SK-N-SH (cell line): ENCODE results near the gene APH1A. TPM values are rescaled to one million over a fixed set of nuclear protein-coding genes. Genes with fewer than 3 reads are reported as not detected.
"Not testable (repeated sequence)": the region's sequence is repeated elsewhere in the genome, so short reads cannot be mapped to it uniquely, and the experiment has no call there.

Experiments used
- CTCF ChIA-PET: fragments of 300-600, 350-600 bp; formaldehyde crosslinking; extraction: SDS; loops from one replicate; lab custom pipeline; 2021; lab: Yijun Ruan, JAX
- POLR2A ChIA-PET: fragments of 350-600 bp; sonication (Branson Sonifier 250); formaldehyde crosslinking; extraction: SDS; loops from one replicate; lab custom pipeline; 2020; ENCODE audit warnings: antibody characterized with exemption, inconsistent platforms; lab: Yijun Ruan, JAX
- DNase-seq: peaks from one replicate; pipeline ENCODE4 v3.0.0; 2012
- H2AFZ ChIP-seq: fragments of 200-600 bp; sonication (generic); 2 replicates; pipeline ENCODE4 v1.8.1; 2016; ENCODE audit warnings: antibody characterized with exemption, mild to moderate bottlenecking, low read depth
- H3F3A ChIP-seq: fragments of 200-600 bp; sonication (generic); replicated peaks from 2 replicates; pipeline ENCODE3; 2016; ENCODE audit warnings: antibody characterized with exemption, mild to moderate bottlenecking; ENCODE audit not compliant: insufficient read depth
- H3K27ac ChIP-seq, 2 experiments: fragments of 200-500 bp in 1 of 2; fragments of 200-600 bp in 1 of 2; sonication (Bioruptor generic) in 1 of 2; sonication (generic), shearing (Covaris generic) in 1 of 2; 2 replicates each; pipeline versions ENCODE4 v1.5.1 to v1.6.1; 2014 to 2016; ENCODE audit warnings: low read depth in 2 of 2, inconsistent platforms in 1 of 2, low read length in 1 of 2, mild to moderate bottlenecking in 1 of 2, mixed read lengths in 1 of 2
- H3K27me3 ChIP-seq: fragments of 200-600 bp; sonication (generic), shearing (Covaris generic); 2 replicates; pipeline ENCODE4 v1.6.1; 2016; ENCODE audit warnings: mixed run types; ENCODE audit not compliant: insufficient read depth
- H3K36me3 ChIP-seq, 2 experiments: fragments of 200-500 bp in 1 of 2; fragments of 200-600 bp in 1 of 2; sonication (Bioruptor generic) in 1 of 2; sonication (generic) in 1 of 2; replicated peaks in 1 of 2; 2 replicates each; pipeline versions ENCODE3 to v1.5.1; 2014 to 2016; ENCODE audit warnings: low read length in 1 of 2, mild to moderate bottlenecking in 1 of 2; ENCODE audit not compliant: insufficient read depth in 2 of 2, control insufficient read depth in 1 of 2
- H3K4me1 ChIP-seq, 2 experiments: fragments of 200-500 bp in 1 of 2; fragments of 200-600 bp in 1 of 2; sonication (Bioruptor generic) in 1 of 2; sonication (generic), shearing (Covaris generic) in 1 of 2; 2 replicates each; pipeline versions ENCODE4 v1.5.1 to v1.6.1; 2014 to 2016; ENCODE audit warnings: low read depth in 1 of 2, low read length in 1 of 2, mixed run types in 1 of 2; ENCODE audit not compliant: insufficient read depth in 2 of 2, control insufficient read depth in 1 of 2
- H3K4me2 ChIP-seq: fragments of 200-600 bp; sonication (generic), shearing (Covaris generic); 2 replicates; pipeline ENCODE4 v1.6.1; 2017; ENCODE audit warnings: mixed run types
- H3K4me3 ChIP-seq, 2 experiments: fragments of 200-500 bp in 1 of 2; fragments of 200-600 bp in 1 of 2; sonication (Bioruptor generic) in 1 of 2; sonication (generic), shearing (Covaris generic) in 1 of 2; 2 replicates each; pipeline versions ENCODE4 v1.5.1 to v1.8.1; 2014 to 2016; ENCODE audit warnings: low read depth in 2 of 2, inconsistent platforms in 1 of 2, low read length in 1 of 2, mild to moderate bottlenecking in 1 of 2, mixed read lengths in 1 of 2, moderate library complexity in 1 of 2
- H3K79me2 ChIP-seq: fragments of 200-600 bp; sonication (generic); 2 replicates; pipeline ENCODE4 v1.8.1; 2017; ENCODE audit warnings: mild to moderate bottlenecking; ENCODE audit not compliant: insufficient read depth
- H3K9ac ChIP-seq: fragments of 200-600 bp; sonication (generic); 2 replicates; pipeline ENCODE4 v1.6.1; 2017; ENCODE audit warnings: mixed run types
- H3K9me2 ChIP-seq: fragments of 200-600 bp; sonication (generic); 2 replicates; pipeline ENCODE4 v1.6.1; 2017; ENCODE audit warnings: mixed run types
- H3K9me3 ChIP-seq: fragments of 200-600 bp; sonication (generic); 2 replicates; pipeline ENCODE4 v1.6.1; 2017; ENCODE audit warnings: mixed run types, mild to moderate bottlenecking, moderate library complexity
- H4K20me1 ChIP-seq: fragments of 200-600 bp; sonication (generic); 2 replicates; pipeline ENCODE4 v1.6.1; 2017; ENCODE audit warnings: mild to moderate bottlenecking, mixed run types; ENCODE audit not compliant: insufficient read depth
- WGBS: methylation state at CpG from one replicate; pipeline ENCODE4 v1.1.6; 2017; ENCODE audit warnings: low lambda C conversion rate; 5-methylcytosine and 5-hydroxymethylcytosine counted together
- polyA plus RNA-seq, 3 experiments: library from polyadenylated mRNA; depleted of rRNA; stranded (reverse); fragments of >200 nt; gene quantifications; 2 replicates each; pipeline ENCODE4 v1.2.3, GENCODE V29; 2012
- small RNA-seq, 7 experiments: library from RNA; depleted of rRNA; stranded (forward); fragments of <200 nt; gene quantifications; one replicate each; pipeline ENCODE3, GENCODE V24; 2012

APH1A gene
- polyA plus RNA-seq, 1 of the 3 experiments (the other 2 are of a cell fraction), result 175 TPM

- H3K36me3 ChIP-seq, result peaks cover 14 to 34% of the 10 kb centered on the region in 2 experiments
- H3K9me2 ChIP-seq, H3K27ac ChIP-seq, H3K4me2 ChIP-seq, H3K9me3 ChIP-seq, H2AFZ ChIP-seq, POLR2A ChIA-PET, DNase-seq, H3K4me1 ChIP-seq, H4K20me1 ChIP-seq, H3K79me2 ChIP-seq, CTCF ChIA-PET, H3K27me3 ChIP-seq, H3K4me3 ChIP-seq, H3K9ac ChIP-seq: not testable (repeated sequence)
- WGBS, result 97% methylated on average over 6 of the region's 6 CpGs
- H3F3A ChIP-seq, result peaks cover 36% of the 10 kb centered on the region
Observed at GRCh38 chr1:150215855-150216254, 53.0 kb downstream of the APH1A start.

Small RNA genes within 50 kb of the gene (small RNA-seq; reads per million reads assigned to genes)
- gene RNU2-17P, result 0 to 14.5 (median 2.4) reads per million in 7 experiments

Other genes starting within 250 kb of the APH1A start
- gene VPS45, start 201.2 kb downstream of the APH1A start, polyA plus RNA-seq (2012; rRNA removed), result 31.5 and 48.7 TPM in 2 replicates
- gene PLEKHO1, start 119.1 kb downstream of the APH1A start, polyA plus RNA-seq (2012; rRNA removed), result 27.8 and 33.5 TPM in 2 replicates
- 8.2 and 8.7 TPM in 2 replicates for gene ANP32E, start 32.9 kb downstream of the APH1A start, polyA plus RNA-seq (2012; rRNA removed)
- 0.08 and 0.16 TPM in 2 replicates for gene CA14, start 11.2 kb downstream of the APH1A start, polyA plus RNA-seq (2012; rRNA removed)
- 18.0 and 25.7 TPM in 2 replicates for gene C1orf54, start 3.8 kb upstream of the APH1A start, polyA plus RNA-seq (2012; rRNA removed)
- 3.2 and 4.4 TPM in 2 replicates for gene CIART, start 13.5 kb upstream of the APH1A start, polyA plus RNA-seq (2012; rRNA removed)
- 136 and 173 TPM in 2 replicates for gene MRPS21, start 24.8 kb upstream of the APH1A start, polyA plus RNA-seq (2012; rRNA removed)
- gene PRPF3, start 52.5 kb upstream of the APH1A start, polyA plus RNA-seq (2012; rRNA removed), result 27.2 and 38.2 TPM in 2 replicates
- 9.2 and 10.3 TPM in 2 replicates for gene RPRD2, start 95.1 kb upstream of the APH1A start, polyA plus RNA-seq (2012; rRNA removed)
- 22.2 and 22.7 TPM in 2 replicates for gene TARS2, start 218.4 kb upstream of the APH1A start, polyA plus RNA-seq (2012; rRNA removed)
- gene ECM1, start 239.1 kb upstream of the APH1A start, polyA plus RNA-seq (2012; rRNA removed), result 20.2 and 32.3 TPM in 2 replicates
- 0.50 and 0.72 TPM in 2 replicates for gene FALEC, start 246.7 kb upstream of the APH1A start, polyA plus RNA-seq (2012; rRNA removed)